Bladder microvascular endothelial cell (primary cell): ENCODE measurements around the gene UBE2O. TPM values are rescaled to one million over a fixed set of nuclear protein-coding genes. Genes with fewer than 3 reads are reported as not detected.

Experiments used
- total RNA-seq: library from RNA; depleted of rRNA; stranded (reverse); fragments of >200 nt; gene quantifications from 2 replicates; pipeline ENCODE4 v1.2.3, GENCODE V29; 2014

UBE2O gene
- total RNA-seq, result 14.7 and 51.5 TPM in 2 replicates

GRCh38 chr17:76452660-76453430 is at the start of gene UBE2O:
Gene UBE2O, minus strand, starts transcription at chr17:76453152. Its CDS starts 11 bp downstream, at chr17:76453141.

DNA sequence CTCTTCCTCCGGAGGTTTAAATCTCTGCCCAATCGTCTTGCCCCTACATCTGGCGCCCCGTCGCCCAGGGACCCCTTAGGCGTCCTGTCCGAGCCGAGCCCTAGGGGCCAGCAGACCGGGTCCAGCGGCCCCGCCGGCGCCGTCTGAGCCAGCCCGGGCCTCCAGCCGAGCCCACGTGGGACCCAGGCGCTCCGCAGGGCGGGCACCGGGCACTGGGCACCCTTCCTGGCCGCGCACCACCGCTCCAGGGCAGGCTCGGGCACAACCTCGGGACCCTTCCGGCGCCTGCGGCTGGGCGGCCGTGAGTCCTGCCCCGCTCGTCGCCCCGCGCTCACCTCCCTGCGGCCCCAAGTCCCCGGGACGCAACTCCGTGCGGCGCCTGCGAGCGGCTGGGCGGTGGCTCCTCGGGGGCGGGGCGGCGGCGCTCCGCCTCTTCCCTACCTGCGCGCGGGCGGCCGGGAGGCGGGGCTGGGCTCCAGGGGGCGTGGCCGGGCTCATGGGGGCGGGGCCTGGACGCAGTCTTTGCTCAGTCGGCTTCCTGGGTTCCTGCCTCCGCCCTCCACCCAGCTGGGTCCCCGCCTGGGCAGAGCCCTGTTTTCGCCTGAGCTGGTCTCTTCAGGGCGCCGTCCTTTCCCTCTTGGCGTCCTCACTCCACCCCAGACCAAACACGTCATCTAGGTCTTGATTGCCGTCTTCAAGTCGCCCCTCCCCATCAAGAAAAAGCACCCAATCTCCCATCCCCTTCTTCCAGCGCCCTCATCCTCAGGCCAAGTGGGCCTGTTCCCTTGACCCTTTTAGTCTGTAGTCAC is 48.3 kb upstream of the UBE2O start, which contains the start of gene RHBDF2:
RHBDF2 (minus strand) TSS at position 406 of the 809 bp plus-strand sequence. CDS start 19,899 bp downstream, outside the sequence.

DNA sequence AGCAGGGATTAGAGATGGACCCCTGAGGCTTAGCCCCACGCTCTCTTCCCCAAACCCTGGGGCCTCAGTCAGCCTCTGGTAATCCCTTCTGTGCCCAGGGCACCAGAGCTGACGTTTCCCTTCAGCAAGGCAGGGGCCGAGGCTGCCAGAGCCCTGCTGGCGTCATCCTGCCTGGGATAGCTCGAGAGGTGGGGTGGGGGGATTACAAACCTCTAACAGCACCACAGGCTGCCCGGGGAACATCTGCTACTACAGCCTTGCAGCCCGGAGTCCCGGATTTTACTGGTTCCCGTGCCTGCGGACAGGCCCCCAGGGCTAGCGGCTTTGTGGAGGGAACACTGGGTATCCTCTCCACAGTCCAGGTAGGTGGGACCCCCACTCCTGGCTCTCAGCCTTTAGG is 14.4 kb upstream of the UBE2O start, which contains the start of gene AANAT:
AANAT (plus strand) TSS at position 238 of the 400 bp plus-strand sequence. CDS start 1,144 bp downstream, outside the sequence.

DNA sequence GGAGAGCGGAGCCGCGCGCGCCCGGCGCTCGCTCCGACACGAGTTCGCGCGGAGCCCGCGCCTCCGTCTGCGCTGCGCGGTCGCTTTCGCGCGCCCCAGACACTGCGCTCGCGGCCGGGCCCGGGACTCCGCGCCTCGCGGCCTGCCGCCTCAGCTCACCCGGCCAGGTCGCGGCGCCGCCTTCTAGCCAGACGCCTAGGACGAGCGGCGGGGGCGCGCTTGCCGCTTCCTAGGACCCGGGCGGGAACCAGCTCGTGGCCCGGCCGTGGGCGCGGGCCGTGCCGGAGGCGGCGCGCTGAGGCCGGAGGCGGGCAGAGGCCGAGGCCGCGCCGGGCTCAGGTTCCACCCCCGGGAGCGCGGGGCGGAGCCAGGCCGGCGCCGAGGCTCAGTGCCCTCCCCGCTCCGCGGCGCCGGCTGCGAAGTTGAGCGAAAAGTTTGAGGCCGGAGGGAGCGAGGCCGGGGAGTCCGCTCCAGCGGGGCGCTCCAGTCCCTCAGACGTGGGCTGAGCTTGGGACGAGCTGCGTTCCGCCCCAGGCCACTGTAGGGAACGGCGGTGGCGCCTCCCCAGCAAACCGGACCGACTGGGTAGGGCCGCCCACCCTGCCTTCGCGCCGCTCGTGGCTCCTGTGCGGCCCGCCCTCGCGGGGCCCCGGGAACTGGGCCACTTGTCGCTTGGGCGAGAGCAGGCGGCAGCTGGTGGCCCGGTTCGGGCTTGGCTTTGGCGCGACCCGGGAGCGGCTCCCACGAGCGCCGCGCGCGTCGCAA is 68.5 kb downstream of the UBE2O start, which contains the start of gene SPHK1:
SPHK1 (plus strand) TSS at position 388 of the 765 bp plus-strand sequence. CDS start 1,036 bp downstream, outside the sequence.

GRCh38 chr17:76353599-76354316 is 99.2 kb downstream of the UBE2O start, which contains the start of gene PRPSAP1:
Gene PRPSAP1, minus strand, starts transcription at chr17:76353916. Its CDS starts 213 bp downstream, at chr17:76353703.

Other genes with a start within 250 kb of the UBE2O start
- gene RNF157, start 212.7 kb downstream of the UBE2O start, total RNA-seq, result 0.32 and 0.63 TPM in 2 replicates
- gene UBALD2, start 187.8 kb downstream of the UBE2O start, total RNA-seq, result 6.8 and 8.9 TPM in 2 replicates
- 3.1 and 10.4 TPM in 2 replicates for gene QRICH2, start 144.9 kb downstream of the UBE2O start, total RNA-seq
- gene PRPSAP1, start 99.2 kb downstream of the UBE2O start, total RNA-seq, result 60.5 and 129 TPM in 2 replicates
- 52.5 and 142 TPM in 2 replicates for gene SPHK1, start 68.5 kb downstream of the UBE2O start, total RNA-seq
- not detected in 2 replicates for gene AANAT, start 14.5 kb upstream of the UBE2O start, total RNA-seq
- 14.9 and 50.5 TPM in 2 replicates for gene RHBDF2, start 48.3 kb upstream of the UBE2O start, total RNA-seq
- gene CYGB, start 84.6 kb upstream of the UBE2O start, total RNA-seq, result 3.3 and 4.4 TPM in 2 replicates
- 0.38 and 0.49 TPM in 2 replicates for gene PRCD, start 86.9 kb upstream of the UBE2O start, total RNA-seq
- 0.82 and 3.6 TPM in 2 replicates for gene ST6GALNAC2, start 132.7 kb upstream of the UBE2O start, total RNA-seq
- not detected in 2 replicates for gene ST6GALNAC1, start 190.6 kb upstream of the UBE2O start, total RNA-seq